CD4-positive, alpha-beta T cell treated with Interleukin-10 for 1 hour (primary cell): ENCODE measurements around the gene PCSK7.
"Not testable (repeated sequence)": the region's sequence is repeated elsewhere in the genome, so short reads cannot be mapped to it uniquely, and the experiment has no call there.

Experiments
- DNase-seq: peaks from one replicate; pipeline ENCODE4 v3.0.0-alpha.2; 2020

The PCSK7 gene

DNA sequence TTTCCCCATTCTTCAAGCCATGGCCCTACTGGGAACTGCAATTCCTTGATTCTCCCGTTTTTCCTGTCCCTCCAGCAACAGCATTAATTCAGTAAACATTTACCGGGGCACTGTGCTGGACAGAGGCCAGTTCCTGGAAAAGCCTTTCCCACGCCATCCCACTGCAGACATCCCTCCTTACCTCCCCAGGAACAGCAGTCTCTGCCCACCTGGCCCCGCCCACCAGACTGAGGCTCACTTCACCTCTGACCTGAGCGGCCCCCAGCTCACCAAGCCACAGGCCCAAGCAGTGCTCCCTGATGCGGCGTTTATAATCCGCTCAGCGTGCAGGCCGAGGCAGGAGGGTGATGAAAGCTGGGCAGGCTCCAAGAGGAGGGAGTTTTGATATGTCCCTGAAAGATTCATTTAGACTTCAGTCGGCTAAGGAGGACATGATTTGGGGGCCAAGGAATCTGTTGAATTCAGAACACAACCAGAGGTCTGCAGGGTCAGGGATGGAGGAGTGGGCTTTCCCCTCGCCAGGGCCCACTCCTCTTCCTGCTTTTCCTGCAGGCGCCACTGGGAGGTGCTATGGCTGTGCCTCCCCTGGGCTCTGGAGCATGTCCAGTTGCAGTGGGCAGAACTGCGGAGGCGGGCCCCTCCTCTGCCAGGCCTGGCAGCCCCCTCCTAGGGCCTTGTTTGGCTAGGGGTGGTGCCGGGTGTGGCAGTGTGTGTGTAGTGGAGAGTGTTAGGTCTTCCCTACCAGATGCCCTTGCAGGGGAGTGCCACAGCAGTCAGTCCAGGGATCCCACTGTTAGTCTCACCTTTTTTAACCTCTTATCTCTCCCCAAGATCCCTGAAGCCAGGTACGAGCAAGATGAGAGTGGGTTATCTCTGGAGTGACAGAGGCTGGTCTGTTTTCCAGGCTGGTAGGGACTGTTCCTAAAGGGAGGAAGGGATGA lies 34.1 kb downstream of the PCSK7 start:
- DNase-seq, result no peak

GRCh38 chr11:117197006-117197405 lies 34.9 kb downstream of the PCSK7 start:
- no peak for DNase-seq

GRCh38 chr11:117195761-117196160 lies 36.1 kb downstream of the PCSK7 start:
- no peak for DNase-seq

DNA sequence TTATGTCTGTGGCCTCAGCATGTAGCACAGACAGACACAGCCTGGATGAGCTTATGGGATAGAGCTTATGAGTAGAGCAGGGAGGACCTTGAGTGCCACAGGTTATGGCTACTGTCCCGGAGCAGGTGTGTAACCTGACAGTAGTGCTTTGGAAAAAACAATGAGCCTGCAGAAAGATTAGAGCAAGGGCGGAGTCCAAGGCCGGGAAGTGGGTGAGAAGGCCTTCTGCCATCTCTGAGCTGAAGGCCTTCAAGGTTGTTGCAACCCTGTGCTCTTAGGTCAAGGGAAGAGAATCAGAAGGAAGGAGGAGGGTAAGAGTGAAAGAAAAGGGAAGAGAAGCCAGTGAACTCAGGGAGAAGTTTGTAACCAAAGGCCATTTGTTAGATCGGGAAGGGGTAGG lies 36.6 kb downstream of the PCSK7 start:
- DNase-seq, result no peak

DNA sequence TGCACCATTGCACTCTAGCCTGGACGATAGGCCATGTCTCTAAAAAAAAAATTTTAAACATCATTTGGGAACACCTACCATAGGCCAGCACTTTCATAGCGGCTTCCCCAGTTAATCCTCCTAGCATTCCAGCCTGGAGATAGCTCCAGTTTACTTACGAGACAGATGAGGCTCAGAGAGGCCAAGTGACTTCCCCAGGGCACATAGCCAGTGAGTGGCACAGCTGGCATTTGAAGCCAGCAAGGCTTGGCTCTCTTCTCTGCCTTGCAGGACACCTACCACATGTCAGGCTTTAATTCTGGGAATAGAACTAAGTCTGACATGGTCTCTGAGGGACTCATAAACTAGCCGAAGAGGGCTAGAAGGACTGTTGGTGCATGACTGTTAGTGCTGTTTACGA lies 37.6 kb downstream of the PCSK7 start:
- no peak for DNase-seq

- DNase-seq, result no peak
These were observed 38.5 kb downstream of the PCSK7 start for GRCh38 chr11:117193130-117194020.

GRCh38 chr11:117192401-117192875 lies 39.4 kb downstream of the PCSK7 start:
- no peak for DNase-seq

DNA sequence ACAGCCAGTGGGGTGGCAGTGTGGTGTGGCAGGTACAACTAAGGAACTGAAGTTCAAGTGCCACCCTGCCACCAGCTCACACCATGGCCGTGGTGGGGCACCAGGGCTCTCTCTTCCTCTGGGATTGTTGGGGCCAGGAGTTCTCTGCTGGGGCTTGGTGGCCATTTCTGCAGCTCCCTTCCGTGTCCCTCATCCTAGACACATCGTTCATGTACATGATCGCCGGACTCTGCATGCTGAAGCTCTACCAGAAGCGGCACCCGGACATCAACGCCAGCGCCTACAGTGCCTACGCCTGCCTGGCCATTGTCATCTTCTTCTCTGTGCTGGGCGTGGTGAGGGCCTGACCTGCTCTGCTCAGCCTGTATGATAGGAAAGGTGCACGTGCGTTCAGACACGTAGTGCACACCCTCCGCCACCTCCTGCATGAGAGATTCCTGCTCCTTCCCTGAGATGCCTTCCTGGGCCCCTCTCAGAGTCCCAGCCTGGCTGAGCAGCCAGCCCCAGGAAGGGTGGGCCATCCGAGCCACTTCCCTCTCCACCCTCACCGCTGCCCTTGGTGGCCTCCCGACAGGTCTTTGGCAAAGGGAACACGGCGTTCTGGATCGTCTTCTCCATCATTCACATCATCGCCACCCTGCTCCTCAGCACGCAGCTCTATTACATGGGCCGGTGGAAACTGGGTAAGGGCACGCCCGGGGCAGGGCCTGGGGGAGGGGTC lies 40.0 kb downstream of the PCSK7 start:
- DNase-seq, result no peak

- DNase-seq, result no peak
These were observed 41.8 kb downstream of the PCSK7 start for GRCh38 chr11:117189941-117190544.

DNA sequence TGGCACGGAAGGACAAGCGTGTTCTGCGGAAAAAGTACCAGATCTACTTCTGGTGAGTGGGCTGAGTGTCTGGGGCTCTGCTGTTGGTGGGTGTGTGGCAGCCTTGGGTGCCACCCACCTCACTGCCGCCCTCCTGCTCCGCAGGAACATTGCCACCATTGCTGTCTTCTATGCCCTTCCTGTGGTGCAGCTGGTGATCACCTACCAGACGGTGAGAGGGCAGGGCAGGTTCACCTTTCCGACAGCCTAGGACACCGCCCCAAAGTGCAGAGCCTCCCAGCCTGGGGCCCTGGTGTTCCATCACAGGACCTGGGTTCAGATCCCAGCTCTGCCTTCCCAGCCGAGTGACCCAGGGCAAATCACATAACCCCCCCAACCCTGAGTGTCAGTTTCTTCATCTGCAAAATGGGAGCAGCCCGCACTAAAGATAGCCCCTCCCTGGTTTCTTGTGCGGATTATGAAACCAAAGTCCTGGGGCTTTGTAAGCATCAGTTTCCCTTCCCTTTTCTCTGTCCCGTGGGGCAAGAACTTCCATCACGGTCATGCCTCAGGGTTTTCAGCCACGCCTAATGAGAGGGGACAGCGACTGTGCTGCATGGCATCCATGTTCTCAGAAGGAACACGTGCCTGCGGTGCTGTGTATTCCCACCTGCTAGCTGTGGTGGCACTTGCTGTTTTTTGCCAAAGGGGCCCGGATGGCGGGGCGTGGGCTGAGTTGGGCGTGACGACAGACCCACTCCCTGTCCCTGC lies 42.5 kb downstream of the PCSK7 start:
- no peak for DNase-seq

DNA sequence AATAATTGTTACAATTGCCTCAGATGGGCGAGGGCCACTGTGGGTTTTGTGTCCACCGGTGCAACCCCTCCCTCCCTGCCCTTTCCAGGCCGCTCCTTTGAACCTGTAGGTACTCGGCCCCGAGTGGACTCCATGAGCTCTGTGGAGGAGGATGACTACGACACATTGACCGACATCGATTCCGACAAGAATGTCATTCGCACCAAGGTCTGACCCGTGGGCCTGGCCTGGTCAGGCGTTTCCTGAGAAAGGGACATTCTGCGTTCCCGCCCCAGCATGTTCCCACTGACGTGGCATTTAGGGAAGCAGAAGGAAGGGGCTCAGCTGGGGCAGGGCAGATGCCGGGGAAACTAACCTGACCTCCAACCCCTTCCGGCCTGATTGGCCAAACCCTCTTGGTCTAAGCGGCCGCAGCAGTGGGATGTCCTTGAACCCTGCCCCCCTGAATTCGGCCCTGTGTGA lies 43.2 kb downstream of the PCSK7 start:
- DNase-seq, result no peak

DNA sequence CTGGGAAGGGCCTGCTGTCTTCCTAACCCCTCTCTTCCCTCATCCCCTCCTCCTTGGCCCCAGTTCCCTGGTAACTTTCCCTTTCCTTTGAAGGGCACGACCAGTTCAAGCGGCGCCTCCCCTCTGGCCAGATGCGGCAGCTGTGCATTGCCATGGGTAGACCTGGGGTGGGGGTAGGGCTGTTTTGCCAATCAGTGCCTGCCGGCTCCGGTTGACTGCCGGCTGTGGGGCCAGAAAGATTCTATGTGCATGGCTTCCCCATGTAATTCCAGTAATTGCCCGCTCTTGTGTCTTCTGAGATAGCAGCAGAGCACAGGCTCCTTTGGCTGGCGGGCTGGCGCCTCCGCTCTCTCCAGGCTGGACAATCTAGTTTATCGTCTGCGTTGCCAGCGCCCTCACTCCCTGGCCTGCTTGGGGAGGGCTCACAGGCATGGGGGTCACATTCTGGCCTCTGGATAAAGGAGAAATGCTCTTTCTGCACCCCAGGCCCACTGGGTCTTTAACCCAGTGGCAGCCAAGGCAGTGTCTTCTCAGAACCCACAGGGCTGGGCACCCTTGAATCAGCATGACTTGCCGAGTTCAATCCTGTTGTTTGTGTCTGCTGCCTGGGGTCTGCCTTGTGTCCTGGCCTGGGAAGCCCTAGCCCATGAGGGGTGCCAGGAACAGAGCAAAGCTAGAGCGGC lies 43.9 kb downstream of the PCSK7 start:
- DNase-seq, result no peak

DNA sequence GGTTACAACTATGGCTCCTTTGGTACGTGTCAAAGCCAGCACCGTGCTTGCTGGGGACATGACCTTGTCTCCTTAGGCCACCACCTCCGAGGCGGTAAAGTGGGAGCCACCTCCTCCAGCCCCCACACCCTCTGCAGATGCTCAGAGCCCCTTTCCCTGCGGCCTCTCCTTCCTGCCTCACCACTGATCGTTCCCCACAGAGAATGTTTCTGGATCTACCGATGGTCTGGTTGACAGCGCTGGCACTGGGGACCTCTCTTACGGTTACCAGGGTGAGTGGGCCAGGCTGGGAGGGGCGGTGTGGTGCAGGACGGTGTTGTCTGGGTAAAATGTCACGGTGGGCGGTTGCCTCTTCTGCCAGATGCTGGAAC lies 44.5 kb downstream of the PCSK7 start:
- DNase-seq, result no peak

GRCh38 chr11:117187007-117187406 lies 44.9 kb downstream of the PCSK7 start:
- no peak for DNase-seq

- DNase-seq, result no peak
These were observed 45.5 kb downstream of the PCSK7 start for GRCh38 chr11:117186431-117186761.

DNA sequence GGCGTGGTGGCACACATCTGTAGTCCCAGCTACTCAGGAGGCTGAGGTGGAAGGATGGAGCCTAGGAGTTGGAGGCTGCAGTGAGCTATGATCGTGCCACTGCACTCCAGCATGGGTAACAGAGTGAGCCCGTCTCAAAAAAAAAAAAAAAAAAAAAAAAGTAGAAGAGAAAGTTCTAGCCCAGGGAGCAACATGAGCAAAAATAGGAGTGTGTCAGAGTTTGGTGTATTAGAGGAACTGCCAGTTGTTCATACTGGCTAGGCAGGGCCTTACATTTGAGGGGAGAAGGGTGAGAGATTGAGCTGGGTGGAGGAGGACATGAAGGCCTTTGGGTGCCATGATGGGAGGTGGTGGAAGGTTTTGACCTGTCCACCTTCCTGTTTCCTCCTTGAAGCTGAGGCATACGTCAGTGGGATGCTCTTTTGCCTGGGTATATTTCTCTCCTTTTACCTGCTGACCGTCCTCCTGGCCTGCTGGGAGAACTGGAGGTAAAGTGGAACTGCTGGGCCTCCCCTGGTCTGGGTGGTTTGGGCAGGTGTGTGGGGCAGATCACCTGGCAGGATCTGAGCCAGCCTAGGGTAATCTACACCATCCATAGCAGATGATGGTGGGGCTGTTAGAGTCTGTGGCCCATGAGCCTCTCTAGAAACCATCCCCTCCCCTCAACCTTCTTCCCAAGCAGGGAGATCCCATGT lies 46.0 kb downstream of the PCSK7 start:
- no peak for DNase-seq

DNA sequence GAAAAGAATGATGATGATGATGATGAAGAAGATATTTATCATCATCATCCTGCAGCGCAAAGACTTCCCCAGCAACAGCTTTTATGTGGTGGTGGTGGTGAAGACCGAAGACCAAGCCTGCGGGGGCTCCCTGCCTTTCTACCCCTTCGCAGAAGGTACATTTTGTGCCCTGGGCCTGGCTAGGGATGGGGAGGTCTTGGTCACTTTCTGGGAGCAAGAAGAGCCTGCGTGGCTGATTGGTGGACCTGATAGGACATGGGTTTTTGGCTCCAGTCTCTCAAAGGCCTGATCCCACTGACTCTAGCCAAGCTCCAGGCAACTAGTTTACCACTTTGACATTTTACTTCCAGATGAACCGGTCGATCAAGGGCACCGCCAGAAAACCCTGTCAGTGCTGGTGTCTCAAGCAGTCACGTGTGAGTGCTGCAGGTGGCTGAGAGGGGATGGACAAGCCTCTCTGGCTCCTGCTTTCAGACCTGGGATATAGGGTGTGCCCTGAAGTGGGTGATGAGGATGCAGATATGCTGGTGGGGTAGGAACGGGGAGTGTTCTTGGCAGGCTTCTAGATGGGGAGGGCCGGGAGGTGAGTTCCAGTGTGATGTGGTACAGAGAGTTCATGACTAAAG lies 48.0 kb downstream of the PCSK7 start:
- DNase-seq, result no peak

DNA sequence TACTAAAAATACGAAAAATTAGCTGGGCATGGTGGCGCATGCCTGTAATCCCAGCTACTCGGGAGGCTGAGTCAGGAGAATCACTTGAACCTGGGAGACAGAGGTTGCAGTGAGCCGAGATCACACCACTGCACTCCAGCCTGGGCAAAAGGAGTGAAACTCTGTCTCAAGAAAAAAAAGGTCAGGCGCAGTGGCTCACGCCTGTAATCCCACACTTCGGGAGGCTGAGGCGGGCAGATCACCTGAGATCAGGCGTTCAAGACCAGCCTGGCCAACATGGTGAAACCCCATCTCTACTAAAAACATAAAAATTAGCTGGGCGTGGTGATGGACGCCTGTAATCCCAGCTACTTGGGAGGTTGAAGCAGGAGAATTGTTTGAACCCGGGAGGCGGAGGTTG lies 48.7 kb downstream of the PCSK7 start:
- not testable (repeated sequence) for DNase-seq

DNA sequence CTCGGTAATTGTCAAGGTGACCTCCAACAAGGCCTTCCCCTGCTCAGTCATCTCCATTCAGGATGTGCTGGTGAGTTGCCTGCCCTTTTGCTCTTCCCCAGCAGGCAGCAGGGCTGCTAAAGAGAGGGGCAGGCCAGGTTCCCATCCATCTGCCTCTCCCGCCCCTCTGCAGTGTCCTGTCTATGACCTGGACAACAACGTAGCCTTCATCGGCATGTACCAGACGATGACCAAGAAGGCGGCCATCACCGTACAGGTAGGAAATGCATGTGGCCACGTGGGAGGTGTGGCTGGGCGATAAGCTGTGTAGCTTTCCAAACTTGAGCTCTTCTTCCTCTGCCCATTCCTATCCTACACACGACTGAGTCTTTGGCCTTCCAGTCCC lies 49.3 kb downstream of the PCSK7 start:
- DNase-seq, result no peak
